GM21723 (cell line): ENCODE measurements around the gene MAP3K14.
A peak's percentile ranks its signal among the peaks of the same experiment; 100 is the strongest.

Experiments used
- ATAC-seq: cut with Tn5 transposase; IDR thresholded peaks from one replicate; pipeline ENCODE4 v1.9.1; 2021; ENCODE audit warnings: mild to moderate bottlenecking, moderate library complexity; ENCODE audit not compliant: unreplicated experiment

MAP3K14 gene

GRCh38 chr17:45339646-45340605, 23.1 kb upstream of the MAP3K14 start:
- ATAC-seq, result no peak

- no peak for ATAC-seq
Measured at GRCh38 chr17:45338996-45339535, 22.2 kb upstream of the MAP3K14 start.

GRCh38 chr17:45338023-45338781, 21.4 kb upstream of the MAP3K14 start:
- ATAC-seq, result no peak

GRCh38 chr17:45336390-45337182, 19.8 kb upstream of the MAP3K14 start:
- ATAC-seq, result no peak

GRCh38 chr17:45335721-45336120, 18.9 kb upstream of the MAP3K14 start:
- ATAC-seq, result no peak

- no peak for ATAC-seq
Measured at GRCh38 chr17:45334701-45335677, 18.2 kb upstream of the MAP3K14 start.

GRCh38 chr17:45334231-45334630, 17.4 kb upstream of the MAP3K14 start:
- no peak for ATAC-seq

GRCh38 chr17:45333702-45334092, 16.9 kb upstream of the MAP3K14 start:
- no peak for ATAC-seq

- peak; percentile 53 for ATAC-seq
Measured at GRCh38 chr17:45332989-45333701, 16.3 kb upstream of the MAP3K14 start.

- ATAC-seq, result no peak
Measured at GRCh38 chr17:45332505-45332904, 15.7 kb upstream of the MAP3K14 start.

GRCh38 chr17:45326626-45327025, 9.8 kb upstream of the MAP3K14 start:
- ATAC-seq, result no peak

GRCh38 chr17:45325810-45326209, 9.0 kb upstream of the MAP3K14 start:
- ATAC-seq, result no peak

- ATAC-seq, result no peak
Measured at GRCh38 chr17:45324336-45324735, 7.5 kb upstream of the MAP3K14 start.

GRCh38 chr17:45322168-45322567, 5.3 kb upstream of the MAP3K14 start:
- ATAC-seq, result no peak

- no peak for ATAC-seq
Measured at GRCh38 chr17:45320931-45321461, 4.2 kb upstream of the MAP3K14 start.

- ATAC-seq, result no peak
Measured at GRCh38 chr17:45320349-45320930, 3.6 kb upstream of the MAP3K14 start.

- no peak for ATAC-seq
Measured at GRCh38 chr17:45319239-45319703, 2.5 kb upstream of the MAP3K14 start.

- no peak for ATAC-seq
Measured at GRCh38 chr17:45318561-45319230, 1.9 kb upstream of the MAP3K14 start.
